ENCODE results near the gene CELF4.

DNA sequence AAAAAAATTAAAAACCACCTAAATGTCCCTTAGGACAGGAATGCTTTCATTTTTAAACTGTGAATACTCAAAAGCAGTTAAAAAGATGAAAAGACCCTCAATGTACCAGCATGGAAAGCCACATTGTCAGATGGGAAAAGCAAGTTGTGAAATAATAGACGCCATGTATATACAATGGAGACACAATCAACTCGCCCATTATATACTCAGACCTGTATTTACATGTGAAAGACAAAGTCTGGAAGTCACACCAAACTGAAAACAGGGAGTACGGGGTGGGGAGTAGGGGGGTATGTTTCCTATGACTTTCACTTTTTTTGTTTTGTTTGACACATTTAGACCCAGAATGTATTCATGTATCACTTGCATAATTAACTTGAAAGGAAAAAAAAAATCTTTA, 75.6 kb downstream of the CELF4 start:
- TF ChIP-seq, protein P1, sequence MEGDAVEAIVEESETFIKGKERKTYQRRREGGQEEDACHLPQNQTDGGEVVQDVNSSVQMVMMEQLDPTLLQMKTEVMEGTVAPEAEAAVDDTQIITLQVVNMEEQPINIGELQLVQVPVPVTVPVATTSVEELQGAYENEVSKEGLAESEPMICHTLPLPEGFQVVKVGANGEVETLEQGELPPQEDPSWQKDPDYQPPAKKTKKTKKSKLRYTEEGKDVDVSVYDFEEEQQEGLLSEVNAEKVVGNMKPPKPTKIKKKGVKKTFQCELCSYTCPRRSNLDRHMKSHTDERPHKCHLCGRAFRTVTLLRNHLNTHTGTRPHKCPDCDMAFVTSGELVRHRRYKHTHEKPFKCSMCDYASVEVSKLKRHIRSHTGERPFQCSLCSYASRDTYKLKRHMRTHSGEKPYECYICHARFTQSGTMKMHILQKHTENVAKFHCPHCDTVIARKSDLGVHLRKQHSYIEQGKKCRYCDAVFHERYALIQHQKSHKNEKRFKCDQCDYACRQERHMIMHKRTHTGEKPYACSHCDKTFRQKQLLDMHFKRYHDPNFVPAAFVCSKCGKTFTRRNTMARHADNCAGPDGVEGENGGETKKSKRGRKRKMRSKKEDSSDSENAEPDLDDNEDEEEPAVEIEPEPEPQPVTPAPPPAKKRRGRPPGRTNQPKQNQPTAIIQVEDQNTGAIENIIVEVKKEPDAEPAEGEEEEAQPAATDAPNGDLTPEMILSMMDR (IDR thresholded peaks at IDR 0.05 in 2 of 3, conservative IDR thresholded peaks at IDR 0.05 in 1 of 3; ENCODE audit: control insufficient read depth in 2 of 3, extremely low read depth in 1 of 3, insufficient read depth in 1 of 3, low read depth in 3 of 3, low read length in 3 of 3), result no peak
- no peak for TF ChIP-seq NFYB (IDR thresholded peaks at IDR 0.05; ENCODE audit: insufficient read depth, low read depth, low read length)
- TF ChIP-seq POLR2A (IDR thresholded peaks at IDR 0.05; ENCODE audit: low read depth, low read length), result no peak
- TF ChIP-seq EP300 (IDR thresholded peaks at IDR 0.05; ENCODE audit: borderline replicate concordance in 1 of 2, control insufficient read depth in 1 of 2, low read depth in 2 of 2, low read length in 2 of 2), result no peak
- TF ChIP-seq, protein P2, sequence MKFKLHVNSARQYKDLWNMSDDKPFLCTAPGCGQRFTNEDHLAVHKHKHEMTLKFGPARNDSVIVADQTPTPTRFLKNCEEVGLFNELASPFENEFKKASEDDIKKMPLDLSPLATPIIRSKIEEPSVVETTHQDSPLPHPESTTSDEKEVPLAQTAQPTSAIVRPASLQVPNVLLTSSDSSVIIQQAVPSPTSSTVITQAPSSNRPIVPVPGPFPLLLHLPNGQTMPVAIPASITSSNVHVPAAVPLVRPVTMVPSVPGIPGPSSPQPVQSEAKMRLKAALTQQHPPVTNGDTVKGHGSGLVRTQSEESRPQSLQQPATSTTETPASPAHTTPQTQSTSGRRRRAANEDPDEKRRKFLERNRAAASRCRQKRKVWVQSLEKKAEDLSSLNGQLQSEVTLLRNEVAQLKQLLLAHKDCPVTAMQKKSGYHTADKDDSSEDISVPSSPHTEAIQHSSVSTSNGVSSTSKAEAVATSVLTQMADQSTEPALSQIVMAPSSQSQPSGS (IDR thresholded peaks at IDR 0.05; ENCODE audit: low read length), result no peak
- TF ChIP-seq CHD1 (IDR thresholded peaks at IDR 0.05; ENCODE audit: low read depth, low read length), result no peak
- TF ChIP-seq POLR2AphosphoS5 (IDR thresholded peaks at IDR 0.05; ENCODE audit: low read length), result no peak

Data from GM12878 (cell line).